Measurements from ENCODE around the gene RAB11FIP4.
A peak's percentile ranks its signal among the peaks of the same experiment; 100 is the strongest.

The RAB11FIP4 gene

GRCh38 chr17:31387438-31387837 is 4.0 kb upstream of the RAB11FIP4 start:
- DNase-seq (ENCODE audit: low read depth), result no peak

- no peak for DNase-seq (ENCODE audit: low read depth)
These were observed 3.1 kb upstream of the RAB11FIP4 start for GRCh38 chr17:31388351-31388750.

- no peak for DNase-seq (ENCODE audit: low read depth)
These were observed 2.5 kb upstream of the RAB11FIP4 start for GRCh38 chr17:31388770-31389656.

GRCh38 chr17:31389657-31390381 is 1.7 kb upstream of the RAB11FIP4 start:
- DNase-seq (ENCODE audit: low read depth), result no peak

- no peak for DNase-seq (ENCODE audit: low read depth)
These were observed 1.1 kb upstream of the RAB11FIP4 start for GRCh38 chr17:31390426-31390747.

GRCh38 chr17:31390748-31391495 is 553 bp upstream of the RAB11FIP4 start:
- DNase-seq (ENCODE audit: low read depth), result no peak

GRCh38 chr17:31392002-31392855 is 754 bp downstream of the RAB11FIP4 start:
- DNase-seq (ENCODE audit: low read depth), result no peak

GRCh38 chr17:31392856-31393748 is 1.6 kb downstream of the RAB11FIP4 start:
- no peak for DNase-seq (ENCODE audit: low read depth)

- no peak for DNase-seq (ENCODE audit: low read depth)
These were observed 2.3 kb downstream of the RAB11FIP4 start for GRCh38 chr17:31393749-31394146.

GRCh38 chr17:31394544-31394943 is 3.1 kb downstream of the RAB11FIP4 start:
- DNase-seq (ENCODE audit: low read depth), result peak; percentile 19

- DNase-seq (ENCODE audit: low read depth), result no peak
These were observed 5.9 kb downstream of the RAB11FIP4 start for GRCh38 chr17:31397256-31397939.

- no peak for DNase-seq (ENCODE audit: low read depth)
These were observed 7.2 kb downstream of the RAB11FIP4 start for GRCh38 chr17:31398381-31399311.

GRCh38 chr17:31400481-31400950 is 9.0 kb downstream of the RAB11FIP4 start:
- no peak for DNase-seq (ENCODE audit: low read depth)

GRCh38 chr17:31401456-31402254 is 10.2 kb downstream of the RAB11FIP4 start:
- no peak for DNase-seq (ENCODE audit: low read depth)

GRCh38 chr17:31404028-31404949 is 12.8 kb downstream of the RAB11FIP4 start:
- no peak for DNase-seq (ENCODE audit: low read depth)

- no peak for DNase-seq (ENCODE audit: low read depth)
These were observed 14.5 kb downstream of the RAB11FIP4 start for GRCh38 chr17:31405890-31406371.

GRCh38 chr17:31408586-31408985 is 17.1 kb downstream of the RAB11FIP4 start:
- no peak for DNase-seq (ENCODE audit: low read depth)

All from non-pigmented ciliary epithelial cell (primary cell).